HG02588 (cell line): Measurements from ENCODE around the gene VPREB3.
A peak's percentile ranks its signal among the peaks of the same experiment; 100 is the strongest.

Source experiments
- ATAC-seq: cut with Tn5 transposase; IDR thresholded peaks from one replicate; pipeline ENCODE4 v1.9.1; 2021; ENCODE audit warnings: mild to moderate bottlenecking, moderate library complexity; ENCODE audit not compliant: unreplicated experiment

VPREB3 gene

GRCh38 chr22:23767673-23768548 lies 13.7 kb upstream of the VPREB3 start, which contains the start of gene CHCHD10:
CHCHD10 (minus strand) TSS chr22:23767972; CDS start chr22:23767874, 98 bp downstream.
- no peak for ATAC-seq

- no peak for ATAC-seq
Observed at GRCh38 chr22:23767303-23767672, 13.1 kb upstream of the VPREB3 start.

- ATAC-seq = no peak
Observed at GRCh38 chr22:23764899-23765881, 11.0 kb upstream of the VPREB3 start.

- no peak for ATAC-seq
Observed at GRCh38 chr22:23763954-23764353, 9.7 kb upstream of the VPREB3 start.

GRCh38 chr22:23763579-23763945 lies 9.3 kb upstream of the VPREB3 start:
- ATAC-seq = no peak

GRCh38 chr22:23762842-23763578 lies 8.8 kb upstream of the VPREB3 start, which contains the start of gene C22orf15:
C22orf15 (plus strand) TSS chr22:23762990; CDS start chr22:23763307, 317 bp downstream.
- ATAC-seq = no peak

- no peak for ATAC-seq
Observed at GRCh38 chr22:23760056-23760455, 5.8 kb upstream of the VPREB3 start.

GRCh38 chr22:23759566-23759965 lies 5.3 kb upstream of the VPREB3 start:
- ATAC-seq = no peak

- no peak for ATAC-seq
Observed at GRCh38 chr22:23756891-23757290, 2.7 kb upstream of the VPREB3 start.

GRCh38 chr22:23755711-23756110 lies 1.5 kb upstream of the VPREB3 start:
- ATAC-seq = no peak

- no peak for ATAC-seq
Observed at GRCh38 chr22:23754980-23755636, 883 bp upstream of the VPREB3 start.

- ATAC-seq = no peak
Observed at GRCh38 chr22:23753385-23753784, 840 bp downstream of the VPREB3 start.

GRCh38 chr22:23752750-23753149 lies 1.5 kb downstream of the VPREB3 start:
- ATAC-seq = no peak

GRCh38 chr22:23752090-23752691 lies 2.0 kb downstream of the VPREB3 start:
- no peak for ATAC-seq

- ATAC-seq = no peak
Observed at GRCh38 chr22:23751441-23751996, 2.7 kb downstream of the VPREB3 start.

GRCh38 chr22:23750714-23751440 lies 3.3 kb downstream of the VPREB3 start, which contains the start of gene ZNF70:
ZNF70 (minus strand) TSS chr22:23751112; CDS start chr22:23745140, 5,972 bp downstream.
- peak; percentile 83 for ATAC-seq

GRCh38 chr22:23750367-23750713 lies 3.9 kb downstream of the VPREB3 start:
- no peak for ATAC-seq

- no peak for ATAC-seq
Observed at GRCh38 chr22:23749841-23750301, 4.4 kb downstream of the VPREB3 start.

GRCh38 chr22:23745791-23746190 lies 8.4 kb downstream of the VPREB3 start:
- ATAC-seq = no peak
